Fibroblast of skin of left biceps (primary cell): Measurements from ENCODE around the gene HDAC4.

ENCODE experiments used
- DNase-seq, 2 experiments: peaks; one replicate each; pipeline ENCODE4 v3.0.0-alpha.2; 2013; ENCODE audit warnings: low read depth in 2 of 2

The HDAC4 gene

GRCh38 chr2:239168575-239168974, 232.2 kb downstream of the HDAC4 start:
- DNase-seq: no peak

GRCh38 chr2:239167766-239168444, 232.9 kb downstream of the HDAC4 start:
- no peak for DNase-seq

GRCh38 chr2:239167011-239167673, 233.7 kb downstream of the HDAC4 start:
- no peak for DNase-seq

GRCh38 chr2:239166201-239166834, 234.5 kb downstream of the HDAC4 start:
- no peak for DNase-seq

- DNase-seq: no peak
These were observed 235.5 kb downstream of the HDAC4 start for GRCh38 chr2:239165206-239165831.

GRCh38 chr2:239164335-239164871, 236.4 kb downstream of the HDAC4 start:
- no peak for DNase-seq

- DNase-seq: no peak
These were observed 237.0 kb downstream of the HDAC4 start for GRCh38 chr2:239163688-239164334.

GRCh38 chr2:239162976-239163687, 237.7 kb downstream of the HDAC4 start:
- no peak for DNase-seq

GRCh38 chr2:239162141-239162821, 238.5 kb downstream of the HDAC4 start:
- no peak for DNase-seq

GRCh38 chr2:239161711-239162140, 239.1 kb downstream of the HDAC4 start:
- DNase-seq: no peak

GRCh38 chr2:239160226-239161143, 240.3 kb downstream of the HDAC4 start:
- no peak for DNase-seq

GRCh38 chr2:239159476-239159911, 241.3 kb downstream of the HDAC4 start:
- DNase-seq: no peak

- no peak for DNase-seq
These were observed 242.0 kb downstream of the HDAC4 start for GRCh38 chr2:239158641-239159475.

- DNase-seq: no peak
These were observed 243.0 kb downstream of the HDAC4 start for GRCh38 chr2:239157771-239158170.

GRCh38 chr2:239157269-239157668, 243.6 kb downstream of the HDAC4 start:
- no peak for DNase-seq

GRCh38 chr2:239156516-239157265, 244.1 kb downstream of the HDAC4 start:
- no peak for DNase-seq

GRCh38 chr2:239155806-239156480, 244.9 kb downstream of the HDAC4 start:
- no peak for DNase-seq
